ENCODE results near the gene ILF2. TPM values are rescaled to one million over a fixed set of nuclear protein-coding genes. Genes with fewer than 3 reads are reported as not detected.

Gene ILF2
- total and polyA plus RNA-seq, 2 of the 13 experiments (the other 11 are each of a cell fraction or from before 2014, with no cell fraction given): 292 to 366 TPM

DNA sequence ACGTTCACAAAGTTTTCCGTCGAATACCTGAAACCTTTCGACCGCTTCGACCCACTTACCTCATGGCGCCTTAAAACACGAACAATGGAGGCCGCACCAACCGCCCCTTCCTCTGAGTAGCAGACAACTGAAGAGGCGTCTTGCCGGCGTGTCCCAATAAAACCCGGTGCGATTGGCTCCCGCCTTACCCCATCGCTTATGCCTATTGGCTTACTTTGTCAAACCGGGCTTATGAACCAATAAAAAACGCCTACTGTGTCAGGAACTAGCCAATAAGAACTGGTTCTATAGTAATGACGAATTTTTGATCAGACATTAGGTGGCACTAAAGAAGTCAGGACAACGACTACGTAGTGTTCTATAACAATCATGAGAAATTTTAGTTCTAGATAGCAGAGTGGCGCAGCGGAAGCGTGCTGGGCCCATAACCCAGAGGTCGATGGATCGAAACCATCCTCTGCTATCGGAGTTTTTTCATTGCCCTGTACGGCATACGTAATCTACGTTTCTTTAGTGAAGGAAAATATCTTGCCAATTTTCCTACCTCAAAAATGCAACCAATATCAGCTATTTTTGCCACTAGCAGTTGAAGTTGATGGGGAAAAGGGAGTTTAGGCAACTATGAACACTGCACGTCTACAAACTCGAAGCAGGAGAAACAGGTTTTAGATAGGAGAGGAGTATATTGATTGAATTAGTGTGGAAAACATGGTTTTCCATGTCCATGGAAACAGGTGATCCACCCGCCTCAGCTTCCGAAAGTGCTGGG is at the start of gene ILF2 (continued):
- TF ChIP-seq GFI1 (CRISPR knock-in tag; IDR thresholded peaks at IDR 0.05; ENCODE audit: borderline replicate concordance) (0 out of 2 replicates have a peak, but pooled peaks have one; percentile 20), ZBTB20 (CRISPR knock-in tag; IDR thresholded peaks at IDR 0.05; ENCODE audit: borderline replicate concordance, low read depth) (no peak), PREB (CRISPR knock-in tag; IDR thresholded peaks at IDR 0.05) (no peak), SIX4 (CRISPR knock-in tag; IDR thresholded peaks at IDR 0.05) (peak; percentile 48; the same call in 1 of the 2 replicates), ASH2L (IDR thresholded peaks at IDR 0.05; ENCODE audit: insufficient read length, low read depth, low read length) (peak; percentile 77), BHLHE40 (IDR thresholded peaks at IDR 0.05; ENCODE audit: low read length) (no peak), ZNF331 (CRISPR knock-in tag; IDR thresholded peaks at IDR 0.05) (no peak), ZNF44 (CRISPR knock-in tag; IDR thresholded peaks at IDR 0.05) (peak; percentile 32; the same call in 1 of the 2 replicates), ZBTB33 (CRISPR knock-in tag; IDR thresholded peaks at IDR 0.05) (no peak), PTBP1 (IDR thresholded peaks at IDR 0.05; ENCODE audit: low read depth, low read length, poor library complexity, severe bottlenecking) (no peak), ZNF773 (CRISPR knock-in tag; IDR thresholded peaks at IDR 0.05; ENCODE audit: borderline replicate concordance) (no peak), ZNF7 (CRISPR knock-in tag; IDR thresholded peaks at IDR 0.05) (no peak), ZNF619 (CRISPR knock-in tag; IDR thresholded peaks at IDR 0.05) (no peak), MYPOP (CRISPR knock-in tag; IDR thresholded peaks at IDR 0.05) (peak; percentile 59; the same call in 1 of the 2 replicates), ZNF251 (CRISPR knock-in tag; IDR thresholded peaks at IDR 0.05) (no peak), POLR2AphosphoS2 (IDR thresholded peaks at IDR 0.05; ENCODE audit: low read depth, low read length) (peak; percentile 56; the same call in 1 of the 2 replicates), ZNF740 (CRISPR knock-in tag; IDR thresholded peaks at IDR 0.05) (no peak), ZNF557 (CRISPR knock-in tag; IDR thresholded peaks at IDR 0.05) (no peak)
- TF ChIP-seq, protein P1, sequence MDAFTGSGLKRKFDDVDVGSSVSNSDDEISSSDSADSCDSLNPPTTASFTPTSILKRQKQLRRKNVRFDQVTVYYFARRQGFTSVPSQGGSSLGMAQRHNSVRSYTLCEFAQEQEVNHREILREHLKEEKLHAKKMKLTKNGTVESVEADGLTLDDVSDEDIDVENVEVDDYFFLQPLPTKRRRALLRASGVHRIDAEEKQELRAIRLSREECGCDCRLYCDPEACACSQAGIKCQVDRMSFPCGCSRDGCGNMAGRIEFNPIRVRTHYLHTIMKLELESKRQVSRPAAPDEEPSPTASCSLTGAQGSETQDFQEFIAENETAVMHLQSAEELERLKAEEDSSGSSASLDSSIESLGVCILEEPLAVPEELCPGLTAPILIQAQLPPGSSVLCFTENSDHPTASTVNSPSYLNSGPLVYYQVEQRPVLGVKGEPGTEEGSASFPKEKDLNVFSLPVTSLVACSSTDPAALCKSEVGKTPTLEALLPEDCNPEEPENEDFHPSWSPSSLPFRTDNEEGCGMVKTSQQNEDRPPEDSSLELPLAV (CRISPR knock-in tag; conservative IDR thresholded peaks at IDR 0.05; ENCODE audit: low read depth): no peak
- TF ChIP-seq, protein P2, sequence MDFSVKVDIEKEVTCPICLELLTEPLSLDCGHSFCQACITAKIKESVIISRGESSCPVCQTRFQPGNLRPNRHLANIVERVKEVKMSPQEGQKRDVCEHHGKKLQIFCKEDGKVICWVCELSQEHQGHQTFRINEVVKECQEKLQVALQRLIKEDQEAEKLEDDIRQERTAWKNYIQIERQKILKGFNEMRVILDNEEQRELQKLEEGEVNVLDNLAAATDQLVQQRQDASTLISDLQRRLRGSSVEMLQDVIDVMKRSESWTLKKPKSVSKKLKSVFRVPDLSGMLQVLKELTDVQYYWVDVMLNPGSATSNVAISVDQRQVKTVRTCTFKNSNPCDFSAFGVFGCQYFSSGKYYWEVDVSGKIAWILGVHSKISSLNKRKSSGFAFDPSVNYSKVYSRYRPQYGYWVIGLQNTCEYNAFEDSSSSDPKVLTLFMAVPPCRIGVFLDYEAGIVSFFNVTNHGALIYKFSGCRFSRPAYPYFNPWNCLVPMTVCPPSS (IDR thresholded peaks at IDR 0.05): no peak
- TF ChIP-seq, protein P3, sequence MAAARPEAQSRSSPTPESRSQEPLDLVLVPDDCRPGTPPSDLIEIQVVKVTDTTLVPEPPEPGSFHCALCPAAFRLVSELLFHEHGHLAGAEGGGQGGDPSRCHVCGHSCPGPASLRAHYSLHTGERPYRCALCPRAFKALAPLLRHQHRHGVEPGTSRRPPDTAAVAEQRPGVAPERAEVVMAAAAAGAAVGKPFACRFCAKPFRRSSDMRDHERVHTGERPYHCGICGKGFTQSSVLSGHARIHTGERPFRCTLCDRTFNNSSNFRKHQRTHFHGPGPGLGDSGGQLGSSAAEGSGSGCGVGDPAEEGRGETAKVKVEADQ (CRISPR knock-in tag; IDR thresholded peaks at IDR 0.05; ENCODE audit: borderline replicate concordance): no peak
